ENCODE measurements around the gene EPC2. TPM values are rescaled to one million over a fixed set of nuclear protein-coding genes. Genes with fewer than 3 reads are reported as not detected.

EPC2 gene
- total RNA-seq, 1 experiment from 2014 or later = 20.3 TPM

DNA sequence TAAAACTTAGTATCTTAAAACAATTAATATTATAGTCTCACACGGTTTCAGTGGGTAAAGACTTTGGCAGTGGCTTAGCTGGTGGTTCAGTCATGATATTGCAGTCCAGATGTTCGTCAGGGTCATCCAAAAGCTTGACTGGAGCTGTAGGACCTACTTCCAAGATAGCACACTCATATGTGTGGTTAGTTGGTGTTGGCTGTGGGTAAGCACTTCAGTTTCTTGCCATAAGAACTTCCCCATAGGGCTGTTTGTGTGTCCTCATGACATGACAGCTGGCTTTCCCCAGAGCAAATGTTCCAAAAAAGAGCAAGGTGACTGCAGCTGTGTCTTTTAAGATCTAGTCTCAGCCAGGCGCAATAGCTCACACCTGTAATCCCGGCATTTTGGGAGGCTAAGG lies 48.5 kb upstream of the EPC2 start:
- no peak overlapping the region for H3K4me3 Mint-ChIP-seq
- peaks cover 4% of the 10 kb centered on the region for H3K9me3 Mint-ChIP-seq
- POLR2A ChIA-PET = no interaction called here
- H3K27ac Mint-ChIP-seq = no peak overlapping the region
- TF ChIP-seq NFYB (CRISPR knock-in tag; conservative IDR thresholded peaks at IDR 0.05; ENCODE audit: low read depth) (no peak), MXD4 (CRISPR knock-in tag; IDR thresholded peaks at IDR 0.05; ENCODE audit: borderline replicate concordance) (no peak), ZNF317 (CRISPR knock-in tag; IDR thresholded peaks at IDR 0.05; ENCODE audit: borderline replicate concordance, low read depth) (no peak), KAT7 (CRISPR knock-in tag; IDR thresholded peaks at IDR 0.05; ENCODE audit: borderline replicate concordance) (no peak), JUN (CRISPR knock-in tag; IDR thresholded peaks at IDR 0.05) (no peak), TEAD1 (CRISPR knock-in tag; IDR thresholded peaks at IDR 0.05) (no peak), CBFB (CRISPR knock-in tag; IDR thresholded peaks at IDR 0.05; ENCODE audit: low read depth) (no peak), FOXK1 (CRISPR knock-in tag; IDR thresholded peaks at IDR 0.05) (no peak), ELF4 (CRISPR knock-in tag; IDR thresholded peaks at IDR 0.05; ENCODE audit: low read depth) (no peak), CREB1 (CRISPR knock-in tag; IDR thresholded peaks at IDR 0.05) (no peak), ESRRA (CRISPR knock-in tag; IDR thresholded peaks at IDR 0.05; ENCODE audit: borderline replicate concordance) (no peak), ZBTB21 (CRISPR knock-in tag; IDR thresholded peaks at IDR 0.05; ENCODE audit: borderline replicate concordance) (no peak)
- TF ChIP-seq, protein P1, sequence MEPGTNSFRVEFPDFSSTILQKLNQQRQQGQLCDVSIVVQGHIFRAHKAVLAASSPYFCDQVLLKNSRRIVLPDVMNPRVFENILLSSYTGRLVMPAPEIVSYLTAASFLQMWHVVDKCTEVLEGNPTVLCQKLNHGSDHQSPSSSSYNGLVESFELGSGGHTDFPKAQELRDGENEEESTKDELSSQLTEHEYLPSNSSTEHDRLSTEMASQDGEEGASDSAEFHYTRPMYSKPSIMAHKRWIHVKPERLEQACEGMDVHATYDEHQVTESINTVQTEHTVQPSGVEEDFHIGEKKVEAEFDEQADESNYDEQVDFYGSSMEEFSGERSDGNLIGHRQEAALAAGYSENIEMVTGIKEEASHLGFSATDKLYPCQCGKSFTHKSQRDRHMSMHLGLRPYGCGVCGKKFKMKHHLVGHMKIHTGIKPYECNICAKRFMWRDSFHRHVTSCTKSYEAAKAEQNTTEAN (CRISPR knock-in tag; IDR thresholded peaks at IDR 0.05) = no peak
- TF ChIP-seq, protein P2, sequence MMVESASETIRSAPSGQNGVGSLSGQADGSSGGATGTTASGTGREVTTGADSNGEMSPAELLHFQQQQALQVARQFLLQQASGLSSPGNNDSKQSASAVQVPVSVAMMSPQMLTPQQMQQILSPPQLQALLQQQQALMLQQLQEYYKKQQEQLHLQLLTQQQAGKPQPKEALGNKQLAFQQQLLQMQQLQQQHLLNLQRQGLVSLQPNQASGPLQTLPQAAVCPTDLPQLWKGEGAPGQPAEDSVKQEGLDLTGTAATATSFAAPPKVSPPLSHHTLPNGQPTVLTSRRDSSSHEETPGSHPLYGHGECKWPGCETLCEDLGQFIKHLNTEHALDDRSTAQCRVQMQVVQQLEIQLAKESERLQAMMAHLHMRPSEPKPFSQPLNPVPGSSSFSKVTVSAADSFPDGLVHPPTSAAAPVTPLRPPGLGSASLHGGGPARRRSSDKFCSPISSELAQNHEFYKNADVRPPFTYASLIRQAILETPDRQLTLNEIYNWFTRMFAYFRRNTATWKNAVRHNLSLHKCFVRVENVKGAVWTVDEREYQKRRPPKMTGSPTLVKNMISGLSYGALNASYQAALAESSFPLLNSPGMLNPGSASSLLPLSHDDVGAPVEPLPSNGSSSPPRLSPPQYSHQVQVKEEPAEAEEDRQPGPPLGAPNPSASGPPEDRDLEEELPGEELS (CRISPR knock-in tag; IDR thresholded peaks at IDR 0.05) = no peak
- DNase-seq (ENCODE audit: low spot score) = no peak
- peaks cover 8% of the 10 kb centered on the region for H3K4me1 Mint-ChIP-seq
- no peaks in the 10 kb centered on the region; the same call in 1 of the 2 replicates for H3K27me3 Mint-ChIP-seq (ENCODE audit: low read depth)
- CTCF ChIA-PET = no interaction called here
- no peaks in the 10 kb centered on the region for H3K36me3 Mint-ChIP-seq
- no peak for ATAC-seq

DNA sequence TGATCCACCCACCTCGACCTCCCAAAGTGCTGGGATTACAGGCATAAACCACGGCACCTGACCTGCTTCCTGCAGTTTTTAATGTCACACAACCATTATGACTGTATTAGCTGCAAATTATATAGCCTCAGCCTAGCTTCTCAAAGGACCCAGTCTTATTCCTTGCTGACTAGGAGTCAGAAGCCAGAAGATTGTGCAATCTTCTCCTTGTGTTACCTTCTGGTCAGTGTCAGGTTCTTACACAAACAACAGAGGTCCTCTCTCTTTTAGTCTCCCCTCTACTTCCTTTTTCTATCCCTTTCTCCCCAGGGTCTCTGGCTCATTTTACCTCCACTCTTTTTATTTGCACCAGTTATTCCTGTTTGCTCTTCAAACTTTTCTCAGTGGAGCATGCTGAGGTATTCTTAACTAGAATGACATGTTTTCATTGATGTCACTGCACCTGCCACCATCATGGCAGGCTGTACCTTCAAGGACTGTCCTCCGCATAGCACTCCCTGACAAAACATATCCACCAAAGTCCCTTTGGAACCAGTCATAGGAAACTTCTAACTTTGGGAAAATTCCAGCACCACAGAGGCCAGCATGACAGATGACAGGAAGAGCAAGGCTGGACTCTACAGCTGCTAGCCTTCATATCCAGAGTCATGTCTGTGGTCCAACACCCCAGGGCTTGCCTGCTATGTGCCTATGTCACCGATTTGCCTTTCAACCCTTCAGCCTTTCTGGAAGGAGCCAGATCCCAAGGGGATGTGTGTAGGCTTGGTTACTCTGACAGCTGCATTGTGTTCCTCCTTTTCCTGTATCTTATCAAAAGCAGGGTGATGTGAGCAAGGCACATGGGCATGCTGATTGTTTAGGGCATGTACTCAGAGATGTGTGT lies 45.2 kb upstream of the EPC2 start:
- no peaks in the 10 kb centered on the region for H3K36me3 Mint-ChIP-seq
- peaks cover 12% of the 10 kb centered on the region for H3K9me3 Mint-ChIP-seq
- ATAC-seq (no peak), DNase-seq (ENCODE audit: low spot score) (no peak)
- H3K27ac Mint-ChIP-seq = no peak overlapping the region
- ChIA-PET POLR2A (no interaction called here), CTCF (no interaction called here)
- H3K27me3 Mint-ChIP-seq (ENCODE audit: low read depth) = no peaks in the 10 kb centered on the region; the same call in 1 of the 2 replicates
- H3K4me1 Mint-ChIP-seq = peaks cover 4% of the 10 kb centered on the region
- no peak overlapping the region for H3K4me3 Mint-ChIP-seq
- TF ChIP-seq, protein P3, sequence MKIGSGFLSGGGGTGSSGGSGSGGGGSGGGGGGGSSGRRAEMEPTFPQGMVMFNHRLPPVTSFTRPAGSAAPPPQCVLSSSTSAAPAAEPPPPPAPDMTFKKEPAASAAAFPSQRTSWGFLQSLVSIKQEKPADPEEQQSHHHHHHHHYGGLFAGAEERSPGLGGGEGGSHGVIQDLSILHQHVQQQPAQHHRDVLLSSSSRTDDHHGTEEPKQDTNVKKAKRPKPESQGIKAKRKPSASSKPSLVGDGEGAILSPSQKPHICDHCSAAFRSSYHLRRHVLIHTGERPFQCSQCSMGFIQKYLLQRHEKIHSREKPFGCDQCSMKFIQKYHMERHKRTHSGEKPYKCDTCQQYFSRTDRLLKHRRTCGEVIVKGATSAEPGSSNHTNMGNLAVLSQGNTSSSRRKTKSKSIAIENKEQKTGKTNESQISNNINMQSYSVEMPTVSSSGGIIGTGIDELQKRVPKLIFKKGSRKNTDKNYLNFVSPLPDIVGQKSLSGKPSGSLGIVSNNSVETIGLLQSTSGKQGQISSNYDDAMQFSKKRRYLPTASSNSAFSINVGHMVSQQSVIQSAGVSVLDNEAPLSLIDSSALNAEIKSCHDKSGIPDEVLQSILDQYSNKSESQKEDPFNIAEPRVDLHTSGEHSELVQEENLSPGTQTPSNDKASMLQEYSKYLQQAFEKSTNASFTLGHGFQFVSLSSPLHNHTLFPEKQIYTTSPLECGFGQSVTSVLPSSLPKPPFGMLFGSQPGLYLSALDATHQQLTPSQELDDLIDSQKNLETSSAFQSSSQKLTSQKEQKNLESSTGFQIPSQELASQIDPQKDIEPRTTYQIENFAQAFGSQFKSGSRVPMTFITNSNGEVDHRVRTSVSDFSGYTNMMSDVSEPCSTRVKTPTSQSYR (CRISPR knock-in tag; IDR thresholded peaks at IDR 0.05) = no peak
- TF ChIP-seq ZNF671 (CRISPR knock-in tag; IDR thresholded peaks at IDR 0.05) (no peak), PRRX2 (CRISPR knock-in tag; IDR thresholded peaks at IDR 0.05) (no peak), IRF2 (CRISPR knock-in tag; IDR thresholded peaks at IDR 0.05; ENCODE audit: borderline replicate concordance, low read depth) (no peak), SMAD4 (CRISPR knock-in tag; IDR thresholded peaks at IDR 0.05) (no peak), RELA (CRISPR knock-in tag; IDR thresholded peaks at IDR 0.05; ENCODE audit: borderline replicate concordance) (no peak)
- TF ChIP-seq, protein P4, sequence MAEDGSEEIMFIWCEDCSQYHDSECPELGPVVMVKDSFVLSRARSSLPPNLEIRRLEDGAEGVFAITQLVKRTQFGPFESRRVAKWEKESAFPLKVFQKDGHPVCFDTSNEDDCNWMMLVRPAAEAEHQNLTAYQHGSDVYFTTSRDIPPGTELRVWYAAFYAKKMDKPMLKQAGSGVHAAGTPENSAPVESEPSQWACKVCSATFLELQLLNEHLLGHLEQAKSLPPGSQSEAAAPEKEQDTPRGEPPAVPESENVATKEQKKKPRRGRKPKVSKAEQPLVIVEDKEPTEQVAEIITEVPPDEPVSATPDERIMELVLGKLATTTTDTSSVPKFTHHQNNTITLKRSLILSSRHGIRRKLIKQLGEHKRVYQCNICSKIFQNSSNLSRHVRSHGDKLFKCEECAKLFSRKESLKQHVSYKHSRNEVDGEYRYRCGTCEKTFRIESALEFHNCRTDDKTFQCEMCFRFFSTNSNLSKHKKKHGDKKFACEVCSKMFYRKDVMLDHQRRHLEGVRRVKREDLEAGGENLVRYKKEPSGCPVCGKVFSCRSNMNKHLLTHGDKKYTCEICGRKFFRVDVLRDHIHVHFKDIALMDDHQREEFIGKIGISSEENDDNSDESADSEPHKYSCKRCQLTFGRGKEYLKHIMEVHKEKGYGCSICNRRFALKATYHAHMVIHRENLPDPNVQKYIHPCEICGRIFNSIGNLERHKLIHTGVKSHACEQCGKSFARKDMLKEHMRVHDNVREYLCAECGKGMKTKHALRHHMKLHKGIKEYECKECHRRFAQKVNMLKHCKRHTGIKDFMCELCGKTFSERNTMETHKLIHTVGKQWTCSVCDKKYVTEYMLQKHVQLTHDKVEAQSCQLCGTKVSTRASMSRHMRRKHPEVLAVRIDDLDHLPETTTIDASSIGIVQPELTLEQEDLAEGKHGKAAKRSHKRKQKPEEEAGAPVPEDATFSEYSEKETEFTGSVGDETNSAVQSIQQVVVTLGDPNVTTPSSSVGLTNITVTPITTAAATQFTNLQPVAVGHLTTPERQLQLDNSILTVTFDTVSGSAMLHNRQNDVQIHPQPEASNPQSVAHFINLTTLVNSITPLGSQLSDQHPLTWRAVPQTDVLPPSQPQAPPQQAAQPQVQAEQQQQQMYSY (CRISPR knock-in tag; IDR thresholded peaks at IDR 0.05) = no peak
- TF ChIP-seq, protein P5, sequence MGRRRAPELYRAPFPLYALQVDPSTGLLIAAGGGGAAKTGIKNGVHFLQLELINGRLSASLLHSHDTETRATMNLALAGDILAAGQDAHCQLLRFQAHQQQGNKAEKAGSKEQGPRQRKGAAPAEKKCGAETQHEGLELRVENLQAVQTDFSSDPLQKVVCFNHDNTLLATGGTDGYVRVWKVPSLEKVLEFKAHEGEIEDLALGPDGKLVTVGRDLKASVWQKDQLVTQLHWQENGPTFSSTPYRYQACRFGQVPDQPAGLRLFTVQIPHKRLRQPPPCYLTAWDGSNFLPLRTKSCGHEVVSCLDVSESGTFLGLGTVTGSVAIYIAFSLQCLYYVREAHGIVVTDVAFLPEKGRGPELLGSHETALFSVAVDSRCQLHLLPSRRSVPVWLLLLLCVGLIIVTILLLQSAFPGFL (CRISPR knock-in tag; IDR thresholded peaks at IDR 0.05; ENCODE audit: borderline replicate concordance) = no peak
- TF ChIP-seq, protein P6, sequence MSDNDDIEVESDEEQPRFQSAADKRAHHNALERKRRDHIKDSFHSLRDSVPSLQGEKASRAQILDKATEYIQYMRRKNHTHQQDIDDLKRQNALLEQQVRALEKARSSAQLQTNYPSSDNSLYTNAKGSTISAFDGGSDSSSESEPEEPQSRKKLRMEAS (CRISPR knock-in tag; IDR thresholded peaks at IDR 0.05) = no peak

All from WTC11 (cell line).